GM12878 (cell line): ENCODE measurements around the gene CHCHD3. TPM values are rescaled to one million over a fixed set of nuclear protein-coding genes. Genes with fewer than 3 reads are reported as not detected.

Experiments
- ATAC-seq: fragments of 200-7000 bp; cut with Tn5 transposase; 3 replicates; pipeline ENCODE4 v1.9.1; 2020; ENCODE audit warnings: mild to moderate bottlenecking, moderate library complexity
- BruUV-seq: library from RNA; stranded (reverse); fragments of 400-500 nt; replicated peaks from 2 replicates; lab custom pipeline; 2021; lab: Mats Ljungman, UMichigan
- CTCF ChIA-PET: fragments of 300-600 bp; sonication (Branson Sonifier 250); formaldehyde crosslinking; extraction: SDS; loops from one replicate; lab custom pipeline; 2021; ENCODE audit warnings: inconsistent platforms; lab: Yijun Ruan, JAX
- POLR2A ChIA-PET: fragments of 350-600 bp; formaldehyde crosslinking; extraction: SDS; loops from one replicate; lab custom pipeline; 2021; ENCODE audit warnings: inconsistent platforms; lab: Charles Lee
- RAD21 ChIA-PET: fragments of 300-600 bp; sonication (Branson Sonifier 250); formaldehyde crosslinking; loops from one replicate; lab custom pipeline; 2023; ENCODE audit warnings: antibody characterized with exemption; ENCODE audit not compliant: unreplicated experiment; lab: Charles Lee
- SMC1A ChIA-PET: fragments of 300-600 bp; sonication (Branson Sonifier 250); formaldehyde crosslinking; loops from one replicate; lab custom pipeline; 2023; ENCODE audit not compliant: unreplicated experiment, uncharacterized antibody; lab: Charles Lee
- DNase-seq: peaks from one replicate; pipeline ENCODE4 v3.0.0-alpha.2; 2011; ENCODE audit warnings: low read depth, low spot score
- FAIRE-seq: peaks from 3 replicates; lab custom pipeline; 2011; peaks lifted over from hg19 to GRCh38; lab: Jason Lieb, UNC
- H2AFZ ChIP-seq: 2 replicates; pipeline ENCODE4 v1.6.0; 2011; ENCODE audit warnings: low read depth, low read length, control low read depth; ENCODE audit not compliant: control insufficient read depth
- H3K27ac ChIP-seq: 2 replicates; pipeline ENCODE4 v1.5.1; 2011; ENCODE audit warnings: control low read depth; ENCODE audit not compliant: control insufficient read depth, insufficient read depth
- H3K27me3 ChIP-seq, 2 experiments: replicated peaks in 1 of 2; 2 replicates each; pipeline versions ENCODE4 v1.6.0 to v1.6.1; 2011; ENCODE audit warnings: low read length in 1 of 2; ENCODE audit not compliant: control insufficient read depth in 2 of 2, insufficient read depth in 2 of 2
- H3K36me3 ChIP-seq, 2 experiments: 2 replicates each; pipeline ENCODE4 v1.5.1; 2011; ENCODE audit warnings: low read length in 1 of 2; ENCODE audit not compliant: control insufficient read depth in 2 of 2, insufficient read depth in 2 of 2
- H3K4me1 ChIP-seq: 2 replicates; pipeline ENCODE4 v1.6.1; 2011; ENCODE audit warnings: mild to moderate bottlenecking, low read length, moderate library complexity, mixed read lengths; ENCODE audit not compliant: control insufficient read depth, insufficient read depth
- H3K4me2 ChIP-seq: 2 replicates; pipeline ENCODE4 v1.6.0; 2011; ENCODE audit warnings: control low read depth; ENCODE audit not compliant: control insufficient read depth, insufficient read depth
- H3K4me3 ChIP-seq: fragments of 200-600 bp; sonication (generic); 2 replicates; pipeline ENCODE4 v1.5.1; 2016
- H3K79me2 ChIP-seq: 2 replicates; pipeline ENCODE4 v1.6.0; 2011; ENCODE audit warnings: low read length; ENCODE audit not compliant: control insufficient read depth, insufficient read depth
- H3K9ac ChIP-seq: 2 replicates; pipeline ENCODE4 v1.8.0; 2011; ENCODE audit warnings: low read length, control low read depth, mixed read lengths; ENCODE audit not compliant: control insufficient read depth, insufficient read depth
- H3K9me3 ChIP-seq: replicated peaks from 3 replicates; pipeline ENCODE4 v1.5.1; 2011; ENCODE audit warnings: mild to moderate bottlenecking, low read length; ENCODE audit not compliant: control insufficient read depth, insufficient read depth
- H4K20me1 ChIP-seq: 2 replicates; pipeline ENCODE4 v1.6.0; 2011; ENCODE audit not compliant: control insufficient read depth, insufficient read depth
- BRCA1 ChIP-seq: IDR thresholded peaks from 2 replicates; pipeline ENCODE4 v1.6.1; 2011; ENCODE audit warnings: low read depth, low read length, improper control_type of control experiment
- CREM ChIP-seq: IDR thresholded peaks from 2 replicates; pipeline ENCODE4 v1.6.1; 2014; ENCODE audit warnings: antibody characterized with exemption, low read depth
- ESRRA ChIP-seq: IDR thresholded peaks from 2 replicates; pipeline ENCODE4 v1.6.1; 2012; ENCODE audit warnings: mild to moderate bottlenecking, low read length, improper control_type of control experiment
- GABPA ChIP-seq: IDR thresholded peaks from 2 replicates; pipeline ENCODE4 v1.6.1; 2014; ENCODE audit warnings: antibody characterized with exemption, low read depth, mild to moderate bottlenecking, inconsistent platforms
- HDGF ChIP-seq: fragments of 450-650 bp; IDR thresholded peaks from 2 replicates; pipeline ENCODE4 v1.6.1; 2016; ENCODE audit warnings: antibody characterized with exemption
- MTA2 ChIP-seq: fragments of 450-650 bp; IDR thresholded peaks from 2 replicates; pipeline ENCODE4 v1.6.1; 2016; ENCODE audit warnings: low read depth, mild to moderate bottlenecking, moderate library complexity
- MTA3 ChIP-seq: IDR thresholded peaks from 2 replicates; pipeline ENCODE4 v1.6.1; 2012; ENCODE audit warnings: low read length, inconsistent platforms, borderline replicate concordance
- POU2F2 ChIP-seq: IDR thresholded peaks from 3 replicates; pipeline ENCODE4 v1.6.1; 2011; ENCODE audit warnings: low read depth, mild to moderate bottlenecking, low read length, borderline replicate concordance
- RFX5 ChIP-seq: IDR thresholded peaks from 2 replicates; pipeline ENCODE4 v1.6.1; 2011; ENCODE audit warnings: low read depth, low read length, improper control_type of control experiment
- SMAD5 ChIP-seq: IDR thresholded peaks from 2 replicates; pipeline ENCODE4 v1.6.1; 2016; ENCODE audit warnings: antibody characterized with exemption, low read depth
- SUZ12 ChIP-seq: fragments of 200-600 bp; sonication (generic); IDR thresholded peaks from one replicate; pipeline ENCODE4 v1.6.1; 2018; ENCODE audit warnings: antibody characterized with exemption, mild to moderate bottlenecking; ENCODE audit not compliant: unreplicated experiment
- WRNIP1 ChIP-seq: IDR thresholded peaks from 2 replicates; pipeline ENCODE4 v1.6.1; 2011; ENCODE audit warnings: low read depth, low read length, improper control_type of control experiment, borderline replicate concordance
- ZNF24 ChIP-seq: fragments of 450-650 bp; IDR thresholded peaks from 2 replicates; pipeline ENCODE4 v1.6.1; 2017; ENCODE audit warnings: antibody characterized with exemption, mild to moderate bottlenecking
- WGBS: methylation state at CpG from one replicate; pipeline ENCODE4 v1.1.6; 2016; ENCODE audit warnings: low lambda C conversion rate; ENCODE audit not compliant: insufficient replicate concordance, insufficient coverage; ENCODE audit errors: missing lambda C conversion rate; 5-methylcytosine and 5-hydroxymethylcytosine counted together
- in situ Hi-C: fragments of 300-500 bp; cut with MboI; formaldehyde crosslinking; loops from 9 replicates; pipeline ENCODE4 v1.14.3; 2018; ENCODE audit warnings: mixed read lengths
- intact Hi-C: fragments of 100-400 bp; cut with micrococcal nuclease; formaldehyde crosslinking; loops from one replicate; pipeline ENCODE4 v1.14.2; 2022; ENCODE audit not compliant: unreplicated experiment
- polyA plus RNA-seq, 11 experiments: library from polyadenylated mRNA; depleted of rRNA in 4 of 11; unstranded in 6 of 11; stranded (reverse) in 5 of 11; fragments of >200 nt; fragmentation: Nextera tagmentation in 4 of 11; fragmentation: Illumina TruSeq in 1 of 11; extraction: Ambion mirVana in 4 of 11; extraction: Trizol in 1 of 11; gene quantifications; 1 replicate in 1 of 11; 2 replicates in 10 of 11; pipeline versions ENCODE4 v1.2.1 to v1.2.3, GENCODE V29; 2011 to 2016; ENCODE audit warnings: inconsistent platforms in 2 of 11, missing spikeins in 2 of 11, low read depth in 1 of 11
- total RNA-seq, 4 experiments: library from RNA; depleted of rRNA in 3 of 4; stranded (reverse); fragments of >200 nt in 3 of 4; fragmentation: Illumina TruSeq in 1 of 4; extraction: Trizol in 1 of 4; gene quantifications; 2 replicates each; pipeline versions ENCODE4 v1.2.1 to v1.2.3, GENCODE V29; 2013 to 2021
- TF ChIP-seq, protein P1 (sequence below): fragments of 450-650 bp; IDR thresholded peaks from 2 replicates; pipeline ENCODE4 v1.6.1; 2018; ENCODE audit warnings: borderline replicate concordance, mild to moderate bottlenecking; ENCODE audit not compliant: partially characterized antibody
- TF ChIP-seq, protein P2 (sequence below): IDR thresholded peaks from 2 replicates; pipeline ENCODE4 v1.6.1; 2011; ENCODE audit warnings: mild to moderate bottlenecking, low read depth, low read length, moderate library complexity; ENCODE audit not compliant: insufficient replicate concordance
- TF ChIP-seq, protein P3 (sequence below): fragments of 450-650 bp; IDR thresholded peaks from 2 replicates; pipeline ENCODE4 v1.6.1; 2018; ENCODE audit warnings: mild to moderate bottlenecking, low read depth, moderate library complexity; ENCODE audit not compliant: partially characterized antibody

The CHCHD3 gene
- total and polyA plus RNA-seq, 10 of the 15 experiments (the other 5 are each of a cell fraction or from before 2014, with no cell fraction given): 38.3 to 178 (median 96.2) TPM

DNA sequence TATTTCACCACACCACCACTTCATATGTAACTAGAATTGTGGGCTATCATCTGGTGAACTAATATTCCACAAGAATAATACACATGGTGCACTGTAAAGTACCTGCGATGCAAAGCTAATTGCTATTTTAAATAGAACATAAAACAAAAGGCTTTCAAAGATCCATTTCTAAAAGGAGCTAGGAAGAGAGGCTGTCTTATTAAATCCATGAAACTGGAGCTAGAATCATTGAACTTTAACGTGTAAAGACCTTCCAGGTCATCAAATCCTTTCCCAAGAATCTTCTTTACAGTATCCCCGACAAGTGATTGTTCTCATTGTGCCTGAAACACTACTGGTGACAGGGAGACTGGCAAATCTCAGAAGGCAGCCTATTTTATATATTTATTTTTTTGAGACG, 224.9 kb downstream of the CHCHD3 start:
- POLR2A ChIA-PET: interaction anchor here (0.6 to 1.4 kb wide), 2 partner anchors 9 to 12 kb away, joined by 3 to 4 read pairs; no protein-coding TSS in a partner anchor
- Histone ChIP-seq H3K27ac (no peak overlapping the region), H3K36me3 (no peaks in the 10 kb centered on the region), H3K9ac (no peak overlapping the region), H3K9me3 (no peaks in the 10 kb centered on the region), H3K4me2 (no peak overlapping the region), H3K27me3 (no peaks in the 10 kb centered on the region), H4K20me1 (no peaks in the 10 kb centered on the region), H2AFZ (no peak overlapping the region), H3K79me2 (no peaks in the 10 kb centered on the region), H3K4me3 (no peak overlapping the region), H3K4me1 (no peaks in the 10 kb centered on the region)
- CTCF ChIA-PET: interaction anchor here (0.6 to 0.9 kb wide), 2 partner anchors 12 to 503 kb away, joined by 3 read pairs; no protein-coding TSS in a partner anchor
- in situ Hi-C loops: no loop called here
- SMC1A ChIA-PET: interaction anchor here (0.8 to 2.2 kb wide), 7 partner anchors 12 to 225 kb away, joined by 3 to 6 read pairs (median 3); partner anchors contain the start of gene CHCHD3
- no TSS peak for BruUV-seq
- 90% methylated on average over 4 of the region's 4 CpGs for WGBS
- TF ChIP-seq RFX5 (no peak), GABPA (no peak), MTA2 (no peak), HDGF (no peak), MTA3 (no peak), SUZ12 (no peak), SMAD5 (no peak), POU2F2 (no peak), BRCA1 (no peak), WRNIP1 (no peak), ESRRA (no peak), CREM (no peak), ZNF24 (no peak)
- TF ChIP-seq, protein P1, sequence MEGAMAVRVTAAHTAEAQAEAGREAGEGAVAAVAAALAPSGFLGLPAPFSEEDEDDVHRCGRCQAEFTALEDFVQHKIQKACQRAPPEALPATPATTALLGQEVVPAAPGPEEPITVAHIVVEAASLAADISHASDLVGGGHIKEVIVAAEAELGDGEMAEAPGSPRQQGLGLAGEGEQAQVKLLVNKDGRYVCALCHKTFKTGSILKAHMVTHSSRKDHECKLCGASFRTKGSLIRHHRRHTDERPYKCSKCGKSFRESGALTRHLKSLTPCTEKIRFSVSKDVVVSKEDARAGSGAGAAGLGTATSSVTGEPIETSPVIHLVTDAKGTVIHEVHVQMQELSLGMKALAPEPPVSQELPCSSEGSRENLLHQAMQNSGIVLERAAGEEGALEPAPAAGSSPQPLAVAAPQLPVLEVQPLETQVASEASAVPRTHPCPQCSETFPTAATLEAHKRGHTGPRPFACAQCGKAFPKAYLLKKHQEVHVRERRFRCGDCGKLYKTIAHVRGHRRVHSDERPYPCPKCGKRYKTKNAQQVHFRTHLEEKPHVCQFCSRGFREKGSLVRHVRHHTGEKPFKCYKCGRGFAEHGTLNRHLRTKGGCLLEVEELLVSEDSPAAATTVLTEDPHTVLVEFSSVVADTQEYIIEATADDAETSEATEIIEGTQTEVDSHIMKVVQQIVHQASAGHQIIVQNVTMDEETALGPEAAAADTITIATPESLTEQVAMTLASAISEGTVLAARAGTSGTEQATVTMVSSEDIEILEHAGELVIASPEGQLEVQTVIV: no peak
- TF ChIP-seq, protein P2, sequence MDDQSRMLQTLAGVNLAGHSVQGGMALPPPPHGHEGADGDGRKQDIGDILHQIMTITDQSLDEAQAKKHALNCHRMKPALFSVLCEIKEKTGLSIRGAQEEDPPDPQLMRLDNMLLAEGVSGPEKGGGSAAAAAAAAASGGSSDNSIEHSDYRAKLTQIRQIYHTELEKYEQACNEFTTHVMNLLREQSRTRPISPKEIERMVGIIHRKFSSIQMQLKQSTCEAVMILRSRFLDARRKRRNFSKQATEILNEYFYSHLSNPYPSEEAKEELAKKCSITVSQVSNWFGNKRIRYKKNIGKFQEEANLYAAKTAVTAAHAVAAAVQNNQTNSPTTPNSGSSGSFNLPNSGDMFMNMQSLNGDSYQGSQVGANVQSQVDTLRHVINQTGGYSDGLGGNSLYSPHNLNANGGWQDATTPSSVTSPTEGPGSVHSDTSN: no peak
- TF ChIP-seq, protein P3, sequence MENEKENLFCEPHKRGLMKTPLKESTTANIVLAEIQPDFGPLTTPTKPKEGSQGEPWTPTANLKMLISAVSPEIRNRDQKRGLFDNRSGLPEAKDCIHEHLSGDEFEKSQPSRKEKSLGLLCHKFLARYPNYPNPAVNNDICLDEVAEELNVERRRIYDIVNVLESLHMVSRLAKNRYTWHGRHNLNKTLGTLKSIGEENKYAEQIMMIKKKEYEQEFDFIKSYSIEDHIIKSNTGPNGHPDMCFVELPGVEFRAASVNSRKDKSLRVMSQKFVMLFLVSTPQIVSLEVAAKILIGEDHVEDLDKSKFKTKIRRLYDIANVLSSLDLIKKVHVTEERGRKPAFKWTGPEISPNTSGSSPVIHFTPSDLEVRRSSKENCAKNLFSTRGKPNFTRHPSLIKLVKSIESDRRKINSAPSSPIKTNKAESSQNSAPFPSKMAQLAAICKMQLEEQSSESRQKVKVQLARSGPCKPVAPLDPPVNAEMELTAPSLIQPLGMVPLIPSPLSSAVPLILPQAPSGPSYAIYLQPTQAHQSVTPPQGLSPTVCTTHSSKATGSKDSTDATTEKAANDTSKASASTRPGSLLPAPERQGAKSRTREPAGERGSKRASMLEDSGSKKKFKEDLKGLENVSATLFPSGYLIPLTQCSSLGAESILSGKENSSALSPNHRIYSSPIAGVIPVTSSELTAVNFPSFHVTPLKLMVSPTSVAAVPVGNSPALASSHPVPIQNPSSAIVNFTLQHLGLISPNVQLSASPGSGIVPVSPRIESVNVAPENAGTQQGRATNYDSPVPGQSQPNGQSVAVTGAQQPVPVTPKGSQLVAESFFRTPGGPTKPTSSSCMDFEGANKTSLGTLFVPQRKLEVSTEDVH: no peak
- FAIRE-seq (no peak), ATAC-seq (no peak), DNase-seq (no peak)
- RAD21 ChIA-PET: interaction anchor here (1.2 to 1.5 kb wide), 2 partner anchors 11 to 27 kb away, joined by 3 to 4 read pairs; no protein-coding TSS in a partner anchor
- intact Hi-C loops: no loop called here
